HepG2 (cell line): ENCODE measurements around the gene PARN. TPM values are rescaled to one million over a fixed set of nuclear protein-coding genes. Genes with fewer than 3 reads are reported as not detected.

ENCODE experiments used
- ATAC-seq: fragments of 200-7000 bp; cut with Tn5 transposase; 3 replicates; pipeline ENCODE4 v1.9.1; 2020; ENCODE audit warnings: mild to moderate bottlenecking, moderate library complexity
- BruUV-seq: library from RNA; stranded (reverse); fragments of 400-500 nt; replicated peaks from 2 replicates; lab custom pipeline; 2021; lab: Mats Ljungman, UMichigan
- CTCF ChIA-PET: fragments of 300-600 bp; formaldehyde crosslinking; extraction: SDS; loops from one replicate; lab custom pipeline; 2021; ENCODE audit warnings: low total read pairs, inconsistent platforms, low intra/inter-chr PET ratio; lab: Yijun Ruan, JAX
- POLR2A ChIA-PET: fragments of 350-600 bp; sonication (Branson Sonifier 250); formaldehyde crosslinking; loops from one replicate; lab custom pipeline; 2020; ENCODE audit warnings: antibody characterized with exemption, inconsistent platforms; lab: Yijun Ruan, JAX
- DNase-seq: peaks from one replicate; pipeline ENCODE4 v3.0.0-alpha.2; 2015; ENCODE audit warnings: low spot score
- FAIRE-seq: peaks from 3 replicates; lab custom pipeline; 2011; peaks lifted over from hg19 to GRCh38; lab: Jason Lieb, UNC
- H2AFZ ChIP-seq: one replicate; pipeline ENCODE4 v1.6.1; 2011; ENCODE audit warnings: low read length, inconsistent platforms
- H3K27ac ChIP-seq: fragments of 300-600 bp; 3 replicates; pipeline ENCODE4 v1.8.0; 2011; ENCODE audit warnings: mixed run types, mild to moderate bottlenecking, mixed read lengths, low read length, inconsistent platforms; ENCODE audit not compliant: insufficient read depth; ENCODE audit errors: extremely low read length
- H3K27me3 ChIP-seq, 2 experiments: fragments of 200-600 bp in 1 of 2; 2 replicates in 1 of 2; 3 replicates in 1 of 2; pipeline versions ENCODE4 v1.6.0 to v1.8.0; 2011; ENCODE audit warnings: low read length in 2 of 2, mild to moderate bottlenecking in 2 of 2, moderate library complexity in 2 of 2, inconsistent platforms in 1 of 2; ENCODE audit not compliant: insufficient read depth in 2 of 2, control insufficient read depth in 1 of 2
- H3K36me3 ChIP-seq, 2 experiments: fragments of 200-600 bp in 1 of 2; replicated peaks in 1 of 2; 2 replicates in 1 of 2; 3 replicates in 1 of 2; pipeline versions ENCODE4 v1.5.1 to v1.8.0; 2011; ENCODE audit warnings: low read length in 2 of 2, inconsistent platforms in 1 of 2; ENCODE audit not compliant: insufficient read depth in 2 of 2, control insufficient read depth in 1 of 2
- H3K4me1 ChIP-seq: 2 replicates; pipeline ENCODE4 v1.5.1; 2012; ENCODE audit warnings: low read length, inconsistent platforms; ENCODE audit not compliant: insufficient read depth
- H3K4me2 ChIP-seq: 2 replicates; pipeline ENCODE4 v1.6.0; 2011; ENCODE audit warnings: low read depth, low read length, inconsistent platforms
- H3K4me3 ChIP-seq, 3 experiments: fragments of 200-600 bp in 1 of 3; sonication (generic), shearing (Covaris generic) in 1 of 3; replicated peaks in 1 of 3; 2 replicates each; pipeline ENCODE4 v1.5.1; 2011 to 2016; ENCODE audit warnings: low read length in 3 of 3, inconsistent platforms in 2 of 3, low read depth in 2 of 3, mild to moderate bottlenecking in 2 of 3, control low read depth in 1 of 3, mixed read lengths in 1 of 3; ENCODE audit not compliant: insufficient read depth in 1 of 3
- H3K79me2 ChIP-seq: one replicate; pipeline ENCODE4 v1.6.1; 2011; ENCODE audit warnings: low read length, inconsistent platforms; ENCODE audit not compliant: insufficient read depth
- H3K9ac ChIP-seq: 2 replicates; pipeline ENCODE4 v1.6.0; 2011; ENCODE audit warnings: mild to moderate bottlenecking, low read depth, low read length, inconsistent platforms; ENCODE audit not compliant: insufficient read depth
- H3K9me3 ChIP-seq: 2 replicates; pipeline ENCODE4 v1.5.1; 2012; ENCODE audit warnings: mild to moderate bottlenecking, low read length
- H4K20me1 ChIP-seq: 2 replicates; pipeline ENCODE4 v1.6.0; 2011; ENCODE audit warnings: inconsistent platforms, mild to moderate bottlenecking, low read length, moderate library complexity; ENCODE audit not compliant: insufficient read depth
- ARID2 ChIP-seq: sonication (generic); formaldehyde crosslinking; IDR thresholded peaks from 2 replicates; pipeline ENCODE4 v1.8.1; 2022; ENCODE audit warnings: mild to moderate bottlenecking, missing genetic modification reagents, borderline replicate concordance
- CHCHD3 ChIP-seq: sonication (generic); formaldehyde crosslinking; IDR thresholded peaks from 2 replicates; pipeline ENCODE4 v1.8.0; 2022; ENCODE audit warnings: mild to moderate bottlenecking, missing genetic modification reagents, moderate library complexity
- DNMT1 ChIP-seq: sonication (generic); formaldehyde crosslinking; IDR thresholded peaks from 2 replicates; pipeline ENCODE4 v1.5.1; 2020; ENCODE audit warnings: mild to moderate bottlenecking, missing genetic modification reagents
- HNRNPK ChIP-seq: fragments of 200-400 bp; formaldehyde crosslinking; IDR thresholded peaks from 2 replicates; pipeline ENCODE4 v1.6.1; 2018; ENCODE audit warnings: low read length, low read depth, moderate library complexity, mild to moderate bottlenecking; ENCODE audit not compliant: poor library complexity, severe bottlenecking
- MEIS2 ChIP-seq: sonication (generic); formaldehyde crosslinking; IDR thresholded peaks from 2 replicates; pipeline ENCODE4 v1.9.0; 2021; ENCODE audit warnings: mild to moderate bottlenecking, missing genetic modification reagents
- NKX3-1 ChIP-seq: sonication (generic); formaldehyde crosslinking; IDR thresholded peaks from 2 replicates; pipeline ENCODE4 v1.5.0; 2020; ENCODE audit warnings: missing genetic modification reagents
- PCBP2 ChIP-seq: fragments of 200-400 bp; formaldehyde crosslinking; optimal IDR thresholded peaks from 2 replicates; pipeline ENCODE3; 2018; ENCODE audit warnings: low read length, low read depth; ENCODE audit not compliant: poor library complexity, severe bottlenecking
- RARA ChIP-seq: IDR thresholded peaks from 2 replicates; pipeline ENCODE4 v1.6.1; 2016; ENCODE audit warnings: missing genetic modification reagents, missing compliant biosample characterization
- RXRB ChIP-seq: IDR thresholded peaks from 2 replicates; pipeline ENCODE4 v1.6.1; 2016; ENCODE audit warnings: borderline replicate concordance, missing genetic modification reagents, missing compliant biosample characterization
- SMYD3 ChIP-seq: sonication (generic); formaldehyde crosslinking; IDR thresholded peaks from 2 replicates; pipeline ENCODE4 v1.8.1; 2023; ENCODE audit warnings: mild to moderate bottlenecking, missing genetic modification reagents
- SOX5 ChIP-seq: IDR thresholded peaks from 2 replicates; pipeline ENCODE4 v1.6.1; 2016; ENCODE audit warnings: borderline replicate concordance
- USF2 ChIP-seq, 2 experiments: sonication (generic) in 1 of 2; formaldehyde crosslinking in 1 of 2; IDR thresholded peaks; 2 replicates each; pipeline versions ENCODE4 v1.5.1 to v1.6.1; 2011 to 2020; ENCODE audit warnings: borderline replicate concordance in 1 of 2, low read depth in 1 of 2, low read length in 1 of 2, mild to moderate bottlenecking in 1 of 2, missing genetic modification reagents in 1 of 2, moderate library complexity in 1 of 2
- ZEB1 ChIP-seq: IDR thresholded peaks from 2 replicates; pipeline ENCODE4 v1.6.1; 2012; ENCODE audit warnings: mild to moderate bottlenecking, low read depth, inconsistent platforms; ENCODE audit not compliant: insufficient replicate concordance
- ZFP41 ChIP-seq: sonication (generic); formaldehyde crosslinking; IDR thresholded peaks from 2 replicates; pipeline ENCODE4 v1.4.0; 2020; ENCODE audit warnings: mild to moderate bottlenecking, missing genetic modification reagents, borderline replicate concordance
- ZNF18 ChIP-seq: sonication (generic); formaldehyde crosslinking; IDR thresholded peaks from 2 replicates; pipeline ENCODE4 v1.8.0; 2022; ENCODE audit warnings: mild to moderate bottlenecking, missing genetic modification reagents; ENCODE audit not compliant: insufficient replicate concordance
- ZNF382 ChIP-seq: sonication (generic); formaldehyde crosslinking; IDR thresholded peaks from 2 replicates; pipeline ENCODE4 v1.5.0; 2020; ENCODE audit warnings: missing genetic modification reagents, mild to moderate bottlenecking, borderline replicate concordance
- ZNF446 ChIP-seq: sonication (generic); formaldehyde crosslinking; IDR thresholded peaks from 2 replicates; pipeline ENCODE4 v1.5.0; 2020; ENCODE audit warnings: mild to moderate bottlenecking, missing genetic modification reagents
- ZNF619 ChIP-seq: sonication (generic); formaldehyde crosslinking; IDR thresholded peaks from 2 replicates; pipeline ENCODE4 v1.4.0; 2020; ENCODE audit warnings: mild to moderate bottlenecking, missing genetic modification reagents
- ZNF775 ChIP-seq: sonication (generic); formaldehyde crosslinking; IDR thresholded peaks from 2 replicates; pipeline ENCODE4 v1.4.0; 2020; ENCODE audit warnings: missing genetic modification reagents, mild to moderate bottlenecking, moderate library complexity, borderline replicate concordance
- ZSCAN21 ChIP-seq: sonication (generic); formaldehyde crosslinking; IDR thresholded peaks from 2 replicates; pipeline ENCODE4 v1.8.0; 2022; ENCODE audit warnings: mild to moderate bottlenecking, missing genetic modification reagents, moderate library complexity, borderline replicate concordance
- WGBS: methylation state at CpG from one replicate; pipeline ENCODE4 v1.1.6; 2017; ENCODE audit warnings: low lambda C conversion rate; 5-methylcytosine and 5-hydroxymethylcytosine counted together
- in situ Hi-C: cut with HindIII; loops from 2 replicates; pipeline ENCODE4 v1.10.0; 2017; ENCODE audit warnings: low pct_unique_long_range_greater_than_20kb; ENCODE audit not compliant: extremely low pct_ligation_motif_present
- intact Hi-C: fragments of 100-400 bp; cut with micrococcal nuclease; formaldehyde crosslinking; loops from one replicate; pipeline ENCODE4 v1.10.0; 2022; ENCODE audit not compliant: unreplicated experiment
- polyA plus RNA-seq, 8 experiments: library from polyadenylated mRNA; depleted of rRNA in 3 of 8; stranded (reverse) in 7 of 8; unstranded in 1 of 8; fragments of >200 nt; fragmentation: Illumina TruSeq in 4 of 8; extraction: Trizol in 4 of 8; gene quantifications; 2 replicates each; pipeline versions ENCODE4 v1.2.1 to v1.2.3, GENCODE V29; 2011 to 2016; ENCODE audit warnings: low read depth in 4 of 8, missing spikeins in 1 of 8, mixed read lengths in 1 of 8; ENCODE audit not compliant: insufficient read depth in 1 of 8
- total RNA-seq, 5 experiments: library from RNA; depleted of rRNA; stranded (reverse); fragments of >200 nt; fragmentation: Illumina TruSeq; extraction: Trizol; gene quantifications; 2 replicates each; pipeline ENCODE4 v1.2.3, GENCODE V29; 2016; ENCODE audit warnings: low read depth in 1 of 5

The PARN gene
- total and polyA plus RNA-seq, 2 of the 13 experiments (the other 11 are each of a cell fraction or from before 2014, with no cell fraction given): 13.3 to 47.6 TPM

- Histone ChIP-seq H3K4me1 (peaks cover 48% of the 10 kb centered on the region), H2AFZ (no peak overlapping the region), H3K27ac (peak overlapping the region; percentile 62)
- TF ChIP-seq ARID2 (no peak), ZFP41 (CRISPR knock-in tag) (no peak), MEIS2 (CRISPR knock-in tag) (no peak), PCBP2 (peak; percentile 99), RARA (CRISPR knock-in tag) (no peak), ZNF775 (CRISPR knock-in tag) (no peak), ZNF619 (CRISPR knock-in tag) (no peak), ZNF18 (CRISPR knock-in tag) (no peak), USF2 (IDR thresholded peaks at IDR 0.05; ENCODE audit: low read depth, low read length) (no peak), USF2 (CRISPR knock-in tag; IDR thresholded peaks at IDR 0.05; ENCODE audit: borderline replicate concordance) (no peak), DNMT1 (CRISPR knock-in tag) (no peak), SMYD3 (no peak), HNRNPK (peak; percentile 90), ZNF446 (no peak), SOX5 (CRISPR knock-in tag) (no peak), ZNF382 (CRISPR knock-in tag) (no peak), RXRB (CRISPR knock-in tag) (0 out of 2 replicates have a peak, but pooled peaks have one; percentile 2), CHCHD3 (peak; percentile 33; the same call in 1 of the 2 replicates), ZEB1 (no peak), NKX3-1 (CRISPR knock-in tag) (no peak), ZSCAN21 (CRISPR knock-in tag) (no peak)
Measured at GRCh38 chr16:14548933-14549788, 80.9 kb downstream of the PARN start.

More at GRCh38 chr16:14548933-14549788, 80.9 kb downstream of the PARN start:
- H4K20me1 ChIP-seq: no peaks in the 10 kb centered on the region
- peaks cover 4 to 22% of the 10 kb centered on the region in 2 experiments; a peak in 3 of 5 replicates for H3K36me3 ChIP-seq
- ChIA-PET POLR2A (interaction anchor here (1.3 to 1.5 kb wide), 2 partner anchors 10 to 14 kb away, joined by 4 to 7 read pairs; no protein-coding TSS in a partner anchor), CTCF (no interaction called here)
- in situ Hi-C loops: no loop called here
- H3K4me3 ChIP-seq: peak overlapping the region in 1 of 3 experiments; percentile 8; a peak in 1 of 6 replicates
- H3K9me3 ChIP-seq: no peaks in the 10 kb centered on the region
- 59% methylated on average over 3 of the region's 3 CpGs for WGBS
- H3K27me3 ChIP-seq: no peaks in the 10 kb centered on the region
- intact Hi-C loops: no loop called here
- no TSS peak for BruUV-seq
- H3K79me2 ChIP-seq: no peaks in the 10 kb centered on the region
- H3K4me2 ChIP-seq: peak overlapping the region; percentile 65
- H3K9ac ChIP-seq: peak overlapping the region; percentile 20; the same call in 1 of the 2 replicates
- FAIRE-seq (no peak), ATAC-seq (peak; percentile 56), DNase-seq (peak; percentile 43)
